Nephron (organoid): ENCODE data around the gene KAZN.
A peak's percentile ranks its signal among the peaks of the same experiment; 100 is the strongest.

Experiments used
- H3K27ac Mint-ChIP-seq, 3 experiments: 2 replicates each; pipeline ENCODE4 v1.8.0; 2020; ENCODE audit warnings: mixed read lengths in 3 of 3, mild to moderate bottlenecking in 2 of 3, moderate library complexity in 1 of 3
- H3K27me3 Mint-ChIP-seq: 2 replicates; pipeline ENCODE4 v1.8.0; 2021; ENCODE audit warnings: low read depth, mild to moderate bottlenecking, moderate library complexity, mixed read lengths
- H3K36me3 Mint-ChIP-seq: 2 replicates; pipeline ENCODE4 v1.8.0; 2020; ENCODE audit warnings: low read depth, mixed read lengths
- H3K4me1 Mint-ChIP-seq: 2 replicates; pipeline ENCODE4 v1.8.0; 2020; ENCODE audit warnings: mixed read lengths
- H3K4me3 Mint-ChIP-seq, 3 experiments: 2 replicates each; pipeline ENCODE4 v1.8.0; 2020; ENCODE audit warnings: mild to moderate bottlenecking in 3 of 3, mixed read lengths in 3 of 3, moderate library complexity in 2 of 3
- H3K9me3 Mint-ChIP-seq: 2 replicates; pipeline ENCODE4 v1.8.0; 2020; ENCODE audit warnings: mixed read lengths
- CTCF ChIP-seq, 3 experiments: fragments of 200-600 bp; sonication (generic); IDR thresholded peaks; one replicate each; pipeline ENCODE4 v1.5.0; 2021; ENCODE audit warnings: antibody characterized with exemption in 3 of 3; ENCODE audit not compliant: unreplicated experiment in 3 of 3

KAZN gene

GRCh38 chr1:14733779-14734140, 135.3 kb downstream of the KAZN start:
- Mint-ChIP-seq H3K4me3 (peak overlapping the region in 1 of 3 experiments; percentile 39), H3K27me3 (peaks cover 32% of the 10 kb centered on the region), H3K9me3 (no peaks in the 10 kb centered on the region), H3K36me3 (no peaks in the 10 kb centered on the region), H3K27ac (no peak overlapping the region), H3K4me1 (peaks cover 23% of the 10 kb centered on the region)
- no peak for TF ChIP-seq CTCF (IDR thresholded peaks at IDR 0.05; ENCODE audit: unreplicated experiment in 3 of 3)

DNA sequence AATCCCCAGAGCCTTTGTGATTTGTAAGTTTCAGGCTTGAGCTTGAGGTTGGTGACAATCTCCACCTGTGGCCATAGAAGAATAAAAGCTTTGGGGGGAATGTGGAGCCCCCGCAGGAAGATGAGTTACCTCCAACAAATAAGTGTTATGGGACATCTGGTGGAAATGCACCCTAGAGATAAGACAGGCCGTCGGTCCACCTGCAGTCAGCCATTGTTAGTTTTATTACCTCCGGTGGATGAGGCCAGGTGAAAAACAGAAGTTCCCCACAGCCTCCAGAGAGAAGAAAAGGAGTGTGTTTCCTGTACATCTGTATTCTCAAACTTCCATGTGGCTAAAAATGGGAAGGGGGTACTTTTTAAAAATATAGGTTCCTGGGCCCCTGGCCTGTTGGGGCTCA, 137.4 kb downstream of the KAZN start:
- H3K27ac Mint-ChIP-seq: no peak overlapping the region
- H3K9me3 Mint-ChIP-seq: no peaks in the 10 kb centered on the region
- H3K27me3 Mint-ChIP-seq: peaks cover 42% of the 10 kb centered on the region
- H3K36me3 Mint-ChIP-seq: no peaks in the 10 kb centered on the region
- no peak for TF ChIP-seq CTCF (IDR thresholded peaks at IDR 0.05; ENCODE audit: unreplicated experiment in 3 of 3)
- H3K4me1 Mint-ChIP-seq: peaks cover 36% of the 10 kb centered on the region
- no peak overlapping the region for H3K4me3 Mint-ChIP-seq

- TF ChIP-seq CTCF (IDR thresholded peaks at IDR 0.05; ENCODE audit: unreplicated experiment in 3 of 3): no peak
- no peaks in the 10 kb centered on the region for H3K9me3 Mint-ChIP-seq
- peaks cover 46% of the 10 kb centered on the region for H3K27me3 Mint-ChIP-seq
- H3K4me3 Mint-ChIP-seq: no peak overlapping the region
- no peak overlapping the region for H3K27ac Mint-ChIP-seq
- H3K4me1 Mint-ChIP-seq: peaks cover 40% of the 10 kb centered on the region
- no peaks in the 10 kb centered on the region for H3K36me3 Mint-ChIP-seq
These were observed 139.1 kb downstream of the KAZN start for GRCh38 chr1:14737561-14738094.

DNA sequence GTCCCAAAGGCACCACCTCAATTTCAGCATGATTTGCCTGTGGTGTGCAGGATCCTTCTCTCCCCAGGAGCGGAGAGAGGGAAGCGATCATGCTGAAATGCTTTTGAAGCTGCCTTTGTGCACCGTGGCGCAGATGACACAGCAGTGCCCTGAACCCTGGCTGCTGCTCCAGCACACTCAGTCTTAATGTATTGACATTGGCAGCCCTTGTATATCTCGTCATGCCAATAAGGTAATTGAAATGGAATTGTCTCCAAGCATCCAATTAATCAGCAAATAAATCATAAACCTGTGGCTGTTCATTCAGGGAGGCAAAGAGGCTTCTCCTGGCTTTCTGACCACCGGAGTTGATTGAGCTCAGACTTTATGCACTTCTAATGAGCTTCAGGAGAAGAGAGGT, 139.8 kb downstream of the KAZN start:
- no peak overlapping the region for H3K4me3 Mint-ChIP-seq
- H3K36me3 Mint-ChIP-seq: no peaks in the 10 kb centered on the region
- peaks cover 34% of the 10 kb centered on the region for H3K4me1 Mint-ChIP-seq
- H3K27ac Mint-ChIP-seq: no peak overlapping the region
- peaks cover 41% of the 10 kb centered on the region for H3K27me3 Mint-ChIP-seq
- no peaks in the 10 kb centered on the region for H3K9me3 Mint-ChIP-seq
- no peak for TF ChIP-seq CTCF (IDR thresholded peaks at IDR 0.05; ENCODE audit: unreplicated experiment in 3 of 3)

- Mint-ChIP-seq H3K27ac (no peak overlapping the region), H3K27me3 (peaks cover 39% of the 10 kb centered on the region), H3K9me3 (no peaks in the 10 kb centered on the region), H3K4me3 (no peak overlapping the region), H3K4me1 (peaks cover 30% of the 10 kb centered on the region), H3K36me3 (no peaks in the 10 kb centered on the region)
- no peak for TF ChIP-seq CTCF (IDR thresholded peaks at IDR 0.05; ENCODE audit: unreplicated experiment in 3 of 3)
These were observed 140.2 kb downstream of the KAZN start for GRCh38 chr1:14738647-14739046.

DNA sequence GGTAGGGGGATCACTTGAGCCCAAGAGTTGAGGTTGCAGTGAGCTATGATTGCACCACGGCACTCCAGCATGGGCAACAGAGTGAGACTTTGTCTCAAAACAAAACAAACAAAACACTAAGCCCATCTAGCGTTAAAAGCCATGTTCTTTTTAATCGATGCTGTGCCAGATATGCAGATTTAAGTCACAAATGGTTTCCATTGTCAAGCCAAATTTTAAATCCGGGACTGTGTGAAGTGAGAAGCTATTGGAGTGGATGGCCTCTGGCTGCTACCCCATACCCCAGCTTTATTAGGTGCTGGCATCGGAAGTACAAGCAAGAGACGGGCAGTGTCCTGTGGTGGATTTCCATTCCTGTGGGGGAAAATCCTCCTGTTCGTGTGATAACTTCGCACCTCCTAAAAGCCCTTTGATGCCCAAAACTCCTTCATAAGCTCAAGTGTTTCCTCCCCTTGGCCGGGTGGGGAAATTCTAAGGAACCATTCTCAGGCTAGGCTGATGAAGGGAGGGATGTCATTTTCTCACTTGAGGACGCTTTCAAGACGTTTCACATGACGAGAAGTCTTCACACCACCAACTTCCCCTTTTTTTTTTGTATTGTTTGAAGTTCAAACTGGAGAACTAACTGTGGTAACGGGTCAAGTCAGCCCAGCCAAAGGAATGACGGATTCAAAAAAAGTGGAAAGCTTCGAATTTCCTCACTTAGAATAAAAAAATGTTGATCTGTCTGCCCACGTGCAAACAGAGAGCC, 140.8 kb downstream of the KAZN start:
- peaks cover 25% of the 10 kb centered on the region for H3K4me1 Mint-ChIP-seq
- no peak overlapping the region for H3K27ac Mint-ChIP-seq
- peaks cover 35% of the 10 kb centered on the region for H3K27me3 Mint-ChIP-seq
- no peak overlapping the region for H3K4me3 Mint-ChIP-seq
- H3K9me3 Mint-ChIP-seq: no peaks in the 10 kb centered on the region
- TF ChIP-seq CTCF (IDR thresholded peaks at IDR 0.05; ENCODE audit: unreplicated experiment in 3 of 3): no peak
- no peaks in the 10 kb centered on the region for H3K36me3 Mint-ChIP-seq
